22Rv1 (cell line): ENCODE measurements around the gene SRXN1.

Source experiments
- CTCF ChIP-seq: fragments of 450-650 bp; IDR thresholded peaks from 2 replicates; pipeline ENCODE4 v1.5.1; 2017; ENCODE audit warnings: mild to moderate bottlenecking
- ZFX ChIP-seq: fragments of 450-650 bp; IDR thresholded peaks from 2 replicates; pipeline ENCODE4 v1.6.1; 2017; ENCODE audit warnings: antibody characterized with exemption, borderline replicate concordance

DNA sequence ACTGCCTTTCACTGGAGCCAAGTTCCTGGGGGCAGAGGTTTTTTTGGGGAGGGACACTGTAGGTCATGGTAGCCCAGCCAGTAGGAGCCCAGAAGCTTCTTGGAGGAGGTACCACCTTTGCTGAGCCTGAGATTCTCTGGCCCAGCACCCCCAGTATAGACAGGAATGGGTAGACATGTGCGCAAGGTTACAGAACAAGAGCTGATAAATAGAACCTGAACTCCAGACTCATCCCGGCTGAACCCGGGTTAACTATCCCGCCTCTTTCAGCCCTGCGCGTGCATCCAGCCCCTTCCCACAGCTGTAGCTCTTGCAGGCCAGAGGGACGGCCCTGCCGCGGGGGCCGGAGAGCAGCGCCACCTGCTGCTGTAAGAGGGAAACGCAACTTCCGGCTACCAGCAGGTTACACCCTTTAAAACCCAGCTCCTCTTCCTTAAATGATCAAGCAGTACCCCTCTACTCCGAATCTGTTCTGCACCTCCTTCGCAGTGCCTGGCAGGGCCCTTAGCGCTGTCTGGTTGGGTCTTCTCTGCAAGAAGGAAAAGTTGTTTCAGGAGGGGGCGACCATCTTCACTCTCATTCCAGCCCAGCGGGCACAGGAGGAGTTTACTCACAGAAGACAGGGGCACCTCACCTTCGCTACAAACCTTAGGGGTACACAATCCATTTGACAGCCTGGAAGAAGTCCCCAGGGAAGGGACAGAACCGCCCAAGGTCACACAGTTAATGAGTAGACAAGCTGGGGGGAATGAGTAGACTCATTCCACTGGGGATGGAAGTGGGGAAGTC is 7.5 kb downstream of the SRXN1 start:
- peak; percentile 99 for TF ChIP-seq CTCF
- no peak for TF ChIP-seq ZFX
